CD4-positive, alpha-beta T cell treated with Interleukin-21 for 1 hour (primary cell): ENCODE results near the gene PPFIA1.
"Not testable (repeated sequence)": the region's sequence is repeated elsewhere in the genome, so short reads cannot be mapped to it uniquely, and the experiment has no call there.

Experiments used
- DNase-seq: peaks from one replicate; pipeline ENCODE4 v3.0.0-alpha.2; 2020

Gene PPFIA1

GRCh38 chr11:70252844-70253243, 17.6 kb upstream of the PPFIA1 start:
- no peak for DNase-seq

GRCh38 chr11:70255477-70256116, 14.9 kb upstream of the PPFIA1 start:
- no peak for DNase-seq

- DNase-seq: not testable (repeated sequence)
Observed at GRCh38 chr11:70259077-70259476, 11.4 kb upstream of the PPFIA1 start.

GRCh38 chr11:70262951-70263350, 7.5 kb upstream of the PPFIA1 start:
- DNase-seq: no peak

GRCh38 chr11:70263363-70263762, 7.1 kb upstream of the PPFIA1 start:
- no peak for DNase-seq

- no peak for DNase-seq
Observed at GRCh38 chr11:70265341-70265740, 5.1 kb upstream of the PPFIA1 start.

- DNase-seq: no peak
Observed at GRCh38 chr11:70267405-70267950, 3.0 kb upstream of the PPFIA1 start.

- DNase-seq: no peak
Observed at GRCh38 chr11:70268526-70268925, 2.0 kb upstream of the PPFIA1 start.

GRCh38 chr11:70270877-70271648, 573 bp downstream of the PPFIA1 start:
- DNase-seq: peak; percentile 57

GRCh38 chr11:70271649-70271953, 1.1 kb downstream of the PPFIA1 start:
- no peak for DNase-seq

GRCh38 chr11:70272009-70272408, 1.5 kb downstream of the PPFIA1 start:
- DNase-seq: no peak

- DNase-seq: no peak
Observed at GRCh38 chr11:70278994-70279393, 8.5 kb downstream of the PPFIA1 start.

GRCh38 chr11:70281156-70281609, 10.7 kb downstream of the PPFIA1 start:
- no peak for DNase-seq

GRCh38 chr11:70282012-70282411, 11.5 kb downstream of the PPFIA1 start:
- no peak for DNase-seq

- DNase-seq: no peak
Observed at GRCh38 chr11:70288721-70289120, 18.2 kb downstream of the PPFIA1 start.

GRCh38 chr11:70289582-70289981, 19.1 kb downstream of the PPFIA1 start:
- no peak for DNase-seq

- no peak for DNase-seq
Observed at GRCh38 chr11:70290361-70291065, 20.0 kb downstream of the PPFIA1 start.

GRCh38 chr11:70292166-70292565, 21.7 kb downstream of the PPFIA1 start:
- no peak for DNase-seq

- DNase-seq: no peak
Observed at GRCh38 chr11:70292863-70293262, 22.4 kb downstream of the PPFIA1 start.

- DNase-seq: not testable (repeated sequence)
Observed at GRCh38 chr11:70295166-70295565, 24.7 kb downstream of the PPFIA1 start.

GRCh38 chr11:70296681-70297080, 26.2 kb downstream of the PPFIA1 start:
- no peak for DNase-seq

GRCh38 chr11:70297341-70297740, 26.9 kb downstream of the PPFIA1 start:
- DNase-seq: no peak

GRCh38 chr11:70298243-70298915, 27.9 kb downstream of the PPFIA1 start:
- no peak for DNase-seq
